ENCODE results near the gene LMO4.

GRCh38 chr1:87393445-87394085 is 64.9 kb downstream of the LMO4 start:
- TF ChIP-seq CTCF (IDR thresholded peaks at IDR 0.05; ENCODE audit: insufficient read depth, low read length, poor library complexity, severe bottlenecking) (no peak), EZH2phosphoT487 (conservative IDR thresholded peaks at IDR 0.05; ENCODE audit: low read length) (no peak)
